A204.1 (cell line): ENCODE results near the gene CR1L.
A peak's percentile ranks its signal among the peaks of the same experiment; 100 is the strongest.
"Not testable (repeated sequence)": the region's sequence is repeated elsewhere in the genome, so short reads cannot be mapped to it uniquely, and the experiment has no call there.

Experiments used
- FAIRE-seq: peaks from 2 replicates; lab custom pipeline; 2012; peaks lifted over from hg19 to GRCh38; lab: Jason Lieb, UNC

CR1L gene

DNA sequence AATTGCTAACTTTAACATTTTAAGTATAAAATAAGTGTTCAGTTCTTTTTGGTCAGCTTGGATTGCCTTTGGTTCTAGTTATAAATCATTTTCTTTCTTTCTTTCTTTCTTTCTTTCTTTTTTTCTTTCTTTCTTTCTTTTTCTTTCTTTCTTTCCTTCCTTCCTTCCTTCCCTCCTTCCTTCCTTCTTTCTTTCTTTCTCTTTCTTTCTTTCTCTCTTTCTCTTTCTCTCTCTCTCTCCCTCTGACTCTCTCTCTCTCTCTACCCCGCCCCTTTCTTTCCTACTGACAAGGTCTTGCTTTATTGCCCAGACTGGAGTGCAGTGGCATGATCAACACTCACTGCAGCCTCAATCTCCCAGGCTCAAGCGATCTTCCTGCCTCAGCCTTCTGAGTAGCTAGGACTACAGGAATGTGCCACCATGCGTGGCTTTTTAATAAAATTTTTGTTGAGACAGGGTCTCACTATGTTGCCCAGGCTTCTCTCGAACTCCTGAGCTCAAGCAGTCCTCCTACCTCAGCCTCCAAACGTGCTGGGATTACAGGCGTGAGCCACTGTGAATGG is 38.0 kb downstream of the CR1L start:
- not testable (repeated sequence) for FAIRE-seq

DNA sequence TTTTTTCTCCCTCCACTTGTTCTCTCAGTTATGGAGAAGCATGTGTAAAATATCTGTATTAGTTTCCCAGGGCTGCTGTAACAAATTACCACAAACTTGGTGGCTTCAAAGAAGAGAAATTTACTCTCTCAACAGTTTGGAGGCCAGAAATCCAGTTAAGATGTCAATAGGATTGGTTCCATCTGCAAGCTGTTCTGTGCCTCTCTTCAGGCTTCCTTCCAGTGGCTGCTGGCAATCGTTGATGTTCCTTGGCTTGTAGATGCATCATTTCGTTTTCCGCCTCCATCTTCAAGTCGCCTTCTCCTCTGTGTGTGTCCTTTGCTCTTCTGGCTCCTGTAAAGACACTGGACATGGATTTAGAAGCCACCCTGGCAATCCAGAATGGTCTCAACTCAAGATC is 45.6 kb downstream of the CR1L start:
- FAIRE-seq: not testable (repeated sequence)

DNA sequence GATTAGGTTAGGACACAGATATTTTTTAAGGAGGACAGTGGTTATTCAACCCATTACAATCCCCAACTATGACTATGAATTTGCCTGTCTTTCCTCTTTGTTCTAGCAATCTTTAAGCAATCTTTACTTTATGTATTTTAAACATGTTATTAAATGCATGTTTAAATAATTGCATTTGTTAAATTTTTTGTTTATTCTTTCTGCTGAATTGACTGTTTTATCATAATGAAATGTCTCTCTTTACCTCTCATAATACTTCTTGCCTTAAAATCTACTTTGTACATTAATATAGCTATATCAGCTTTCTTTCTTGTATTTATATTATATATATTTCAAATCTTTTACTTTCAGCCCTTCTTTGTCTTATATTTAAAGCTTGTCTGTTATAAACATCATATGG is 46.1 kb downstream of the CR1L start:
- FAIRE-seq: no peak

DNA sequence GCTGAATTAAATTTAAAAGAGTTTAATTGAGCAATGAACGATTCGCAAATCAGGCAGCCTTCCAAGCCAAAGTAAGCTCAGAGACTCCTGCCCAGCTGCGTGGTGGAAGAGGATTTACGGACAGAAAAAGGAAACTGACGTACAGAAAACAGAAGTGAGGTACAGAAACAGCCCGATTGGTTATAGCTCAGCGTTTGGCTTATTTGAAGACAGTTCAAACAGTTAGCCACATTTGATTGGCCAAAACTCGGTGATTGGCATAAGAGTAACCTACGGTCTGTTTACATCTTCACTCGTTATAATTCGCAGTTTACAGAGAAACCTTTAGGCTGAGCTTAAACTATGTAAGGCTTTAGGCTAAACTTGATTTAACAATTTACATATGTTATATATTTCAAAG is 46.9 kb downstream of the CR1L start:
- no peak for FAIRE-seq

DNA sequence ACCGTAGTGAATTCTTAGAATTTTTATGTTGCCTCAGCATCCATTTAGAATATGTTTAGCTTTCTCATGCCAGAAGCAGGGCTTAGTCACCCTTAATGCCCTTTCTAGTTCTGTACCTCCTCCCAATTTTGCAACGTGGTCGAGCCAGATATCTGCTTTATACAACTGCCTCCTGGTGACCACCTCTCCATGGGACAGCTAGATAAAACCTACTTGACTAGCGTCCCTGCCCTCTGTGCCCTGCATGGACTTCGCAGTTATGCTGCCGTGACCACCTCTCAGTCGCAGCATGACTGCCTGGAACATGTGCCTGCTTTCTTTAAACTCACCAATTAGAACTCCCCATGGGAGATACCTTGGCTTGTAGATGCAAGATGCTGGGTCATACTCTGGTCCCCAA is 47.4 kb downstream of the CR1L start:
- FAIRE-seq: not testable (repeated sequence)

DNA sequence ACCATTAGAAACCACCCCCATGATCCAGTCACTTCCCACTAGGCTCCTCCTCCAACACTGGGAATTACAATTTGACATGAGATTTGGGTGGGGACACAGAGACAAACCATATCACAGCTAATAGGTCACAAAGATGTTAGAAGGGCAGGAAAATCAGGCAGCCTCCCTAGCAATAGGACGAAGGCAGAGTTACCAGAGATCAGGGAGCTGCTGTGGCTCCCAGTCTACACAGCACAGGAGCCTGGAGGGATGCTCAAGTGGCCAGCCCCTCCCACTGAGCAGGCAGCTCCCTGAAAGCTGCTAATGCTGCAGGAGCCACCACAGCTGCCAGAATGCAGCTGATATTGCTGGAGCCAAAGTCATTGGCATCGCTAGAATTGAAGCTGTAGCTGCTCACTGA is 51.0 kb downstream of the CR1L start:
- FAIRE-seq: no peak

DNA sequence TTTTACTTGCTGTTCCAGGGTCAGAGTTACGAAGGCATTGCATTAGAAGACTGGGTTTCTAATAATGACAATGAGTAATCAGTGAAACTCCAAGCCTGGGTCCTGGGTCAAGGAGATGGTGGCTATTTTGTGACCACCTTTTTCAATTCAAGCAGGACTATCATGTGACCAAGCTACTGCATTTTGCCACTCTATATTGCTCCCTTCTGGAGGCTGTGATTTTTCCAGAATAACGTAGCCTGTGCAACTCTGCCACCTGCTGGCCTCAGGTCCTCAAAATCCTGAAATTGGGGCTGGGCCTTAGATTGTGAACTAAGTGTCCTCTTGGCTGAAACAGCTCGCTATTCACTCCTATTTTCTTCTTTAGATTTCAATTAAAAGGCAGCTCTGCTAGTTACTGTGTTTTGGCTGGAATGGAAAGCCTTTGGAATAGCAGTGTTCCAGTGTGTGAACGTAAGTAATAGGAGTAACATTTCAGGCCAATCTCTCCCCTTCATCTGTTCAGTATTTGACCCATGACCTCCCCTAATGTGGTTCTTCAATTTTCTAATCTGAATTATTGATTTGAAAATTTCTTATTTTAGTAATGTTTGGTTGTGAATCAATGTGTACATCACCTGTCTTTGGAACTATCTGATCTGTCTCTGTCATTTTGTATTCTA is 54.0 kb downstream of the CR1L start:
- peak; percentile 32 for FAIRE-seq

DNA sequence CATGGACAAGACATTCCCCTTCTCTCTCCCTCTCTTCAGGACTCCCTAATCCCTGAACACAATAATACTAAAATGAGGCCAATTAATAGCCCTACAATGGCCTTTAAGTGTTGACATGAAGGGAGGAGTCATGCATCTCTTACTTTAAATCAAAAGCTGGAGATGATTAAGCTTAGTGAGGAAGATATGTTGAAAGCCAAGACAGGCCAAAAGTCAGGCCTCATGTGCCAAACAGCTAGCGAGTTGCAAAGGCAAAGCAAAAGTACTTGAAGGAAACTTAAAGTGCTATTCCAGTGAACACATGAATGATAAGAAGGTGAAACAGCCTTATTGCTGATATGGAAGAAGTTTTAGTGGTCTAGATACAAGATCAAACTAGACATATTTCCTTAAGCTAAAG is 57.4 kb downstream of the CR1L start:
- FAIRE-seq: no peak

DNA sequence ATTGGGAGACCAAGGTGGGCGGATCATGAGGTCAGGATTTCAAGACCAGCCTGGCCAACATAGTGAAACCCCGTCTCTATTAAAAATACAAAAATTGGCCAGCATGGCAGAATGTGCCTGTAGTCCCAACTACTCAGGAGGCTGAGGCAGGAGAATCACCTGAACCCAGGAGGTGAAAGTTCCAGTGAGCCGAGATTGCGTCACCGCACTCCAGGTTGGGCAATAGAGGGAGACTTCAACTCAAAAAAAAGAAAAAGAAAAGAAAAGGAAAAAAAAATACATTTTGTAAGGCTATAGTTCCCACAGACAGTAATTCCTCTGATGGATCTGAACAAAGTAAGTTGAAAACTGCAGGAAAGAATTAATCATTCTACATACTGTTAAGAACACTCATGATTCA is 58.8 kb downstream of the CR1L start:
- no peak for FAIRE-seq

DNA sequence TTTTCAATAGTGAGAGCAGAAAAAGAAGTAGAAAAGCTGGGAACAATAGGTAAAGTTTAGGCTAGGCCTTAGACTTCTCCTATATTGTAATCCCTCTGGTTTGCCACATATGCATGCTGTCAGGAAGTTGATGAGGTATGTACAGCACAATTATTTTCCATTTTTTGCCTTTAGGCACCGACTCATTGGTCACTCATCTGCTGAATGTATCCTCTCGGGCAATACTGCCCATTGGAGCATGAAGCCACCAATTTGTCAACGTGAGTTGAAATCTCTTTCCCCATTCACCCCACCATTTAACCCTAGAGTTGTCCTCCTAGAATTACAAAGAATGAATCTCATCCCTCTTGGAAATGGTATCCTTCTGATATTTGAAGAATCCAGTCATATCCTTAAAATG is 63.1 kb downstream of the CR1L start:
- FAIRE-seq: not testable (repeated sequence)

DNA sequence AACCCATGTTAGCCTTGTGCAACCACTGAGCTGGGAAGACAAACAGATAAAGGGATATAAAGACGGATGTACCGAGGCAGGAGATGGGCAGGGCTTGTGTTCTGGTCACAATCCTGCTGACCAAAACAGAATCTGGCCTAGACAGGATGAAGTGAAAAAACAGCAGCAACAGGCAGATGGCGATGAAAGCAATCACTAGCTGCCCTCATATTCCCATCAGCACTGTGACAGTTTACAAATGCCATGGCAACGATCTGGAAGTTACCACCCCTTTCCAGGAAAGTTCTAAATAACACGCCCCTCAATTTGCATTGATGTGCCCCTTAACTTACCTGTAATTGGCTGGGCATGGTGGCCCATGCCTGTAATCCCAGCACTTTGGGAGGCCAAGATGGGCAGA is 66.4 kb downstream of the CR1L start:
- FAIRE-seq: no peak

DNA sequence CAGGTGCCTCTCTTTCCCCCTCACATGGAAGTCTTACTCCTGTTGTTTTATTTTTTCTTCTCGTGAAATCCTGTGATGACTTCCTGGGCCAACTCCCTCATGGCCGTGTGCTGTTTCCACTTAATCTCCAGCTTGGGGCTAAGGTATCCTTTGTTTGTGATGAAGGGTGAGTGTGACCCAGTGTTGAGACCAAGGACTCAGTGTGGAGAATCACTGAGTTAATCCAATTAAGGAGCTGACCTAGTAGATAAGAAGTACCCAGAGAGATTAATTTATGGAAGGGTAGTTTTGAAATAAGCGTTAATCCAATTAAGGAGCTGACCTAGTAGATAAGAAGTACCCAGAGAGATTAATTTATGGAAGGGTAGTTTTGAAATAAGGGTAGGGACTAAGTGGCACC is 67.8 kb downstream of the CR1L start:
- FAIRE-seq: not testable (repeated sequence)

DNA sequence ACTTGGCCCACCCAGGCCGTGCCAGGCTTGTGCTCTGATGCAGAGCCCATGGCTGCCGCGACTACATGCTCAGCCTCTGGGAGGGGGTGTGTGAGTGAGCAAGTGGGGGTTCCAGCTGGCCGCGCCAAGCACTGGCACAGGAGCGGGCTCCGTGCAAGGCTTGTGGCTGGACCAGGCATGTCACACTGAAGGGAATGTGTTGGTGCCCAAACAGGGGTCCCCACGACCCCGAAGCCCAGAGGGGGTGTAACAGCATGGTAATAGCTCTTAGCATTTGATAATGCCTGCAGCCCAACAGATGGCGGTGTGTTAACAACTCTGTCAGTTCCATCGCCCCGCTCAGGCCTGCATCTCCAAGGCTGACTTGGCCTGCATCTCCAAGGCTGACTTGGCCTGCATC is 68.6 kb downstream of the CR1L start:
- no peak for FAIRE-seq

DNA sequence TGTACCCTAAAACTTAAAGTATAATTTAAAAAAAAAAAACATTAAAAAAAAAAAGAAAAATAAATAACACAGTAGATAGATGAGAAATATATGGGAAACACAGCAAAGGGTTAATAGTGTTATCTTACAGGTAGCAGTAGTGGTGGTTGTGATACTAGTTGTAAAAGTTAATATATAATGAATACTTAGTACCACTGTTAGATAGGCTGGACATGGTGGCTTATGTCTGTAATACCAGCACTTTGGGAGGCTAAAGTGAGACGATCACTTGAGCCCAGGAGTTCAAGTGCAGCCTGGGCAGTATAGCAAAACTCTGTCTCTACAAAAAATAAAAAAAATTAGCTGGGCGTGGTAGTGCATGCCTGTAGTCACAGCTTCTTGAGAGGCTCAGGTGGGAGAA is 74.3 kb downstream of the CR1L start:
- no peak for FAIRE-seq

DNA sequence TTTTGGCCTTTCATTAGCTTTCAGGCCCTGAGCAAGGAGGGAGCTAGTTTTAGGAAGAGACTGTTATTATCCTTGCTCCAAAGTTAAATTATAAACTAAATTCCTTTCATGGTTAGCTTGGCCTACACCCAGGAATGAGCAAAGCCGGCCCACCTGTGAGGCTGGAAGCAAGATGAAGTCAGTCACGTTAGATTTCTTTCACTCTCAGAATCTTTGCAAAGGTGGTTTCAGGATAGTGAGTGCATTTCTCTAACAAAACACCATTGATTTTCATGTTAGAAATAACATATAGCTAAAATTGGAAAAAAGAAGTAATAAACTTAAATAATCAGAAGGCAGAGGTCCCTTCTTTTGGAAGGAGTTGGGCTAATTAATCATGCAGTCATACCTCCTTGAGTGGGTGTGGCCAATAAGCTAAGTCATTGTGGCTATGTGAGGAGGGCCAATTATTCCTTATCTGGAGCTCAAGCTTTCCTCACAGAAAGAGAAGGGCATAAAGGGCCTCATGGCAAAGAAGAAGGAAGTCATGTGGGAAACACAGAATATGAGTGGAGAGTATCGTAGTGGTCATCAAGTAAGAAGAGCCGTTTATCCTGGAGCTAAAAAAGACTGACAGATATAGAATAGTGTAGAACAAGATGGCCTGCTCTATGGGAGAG is 83.4 kb downstream of the CR1L start:
- not testable (repeated sequence) for FAIRE-seq

DNA sequence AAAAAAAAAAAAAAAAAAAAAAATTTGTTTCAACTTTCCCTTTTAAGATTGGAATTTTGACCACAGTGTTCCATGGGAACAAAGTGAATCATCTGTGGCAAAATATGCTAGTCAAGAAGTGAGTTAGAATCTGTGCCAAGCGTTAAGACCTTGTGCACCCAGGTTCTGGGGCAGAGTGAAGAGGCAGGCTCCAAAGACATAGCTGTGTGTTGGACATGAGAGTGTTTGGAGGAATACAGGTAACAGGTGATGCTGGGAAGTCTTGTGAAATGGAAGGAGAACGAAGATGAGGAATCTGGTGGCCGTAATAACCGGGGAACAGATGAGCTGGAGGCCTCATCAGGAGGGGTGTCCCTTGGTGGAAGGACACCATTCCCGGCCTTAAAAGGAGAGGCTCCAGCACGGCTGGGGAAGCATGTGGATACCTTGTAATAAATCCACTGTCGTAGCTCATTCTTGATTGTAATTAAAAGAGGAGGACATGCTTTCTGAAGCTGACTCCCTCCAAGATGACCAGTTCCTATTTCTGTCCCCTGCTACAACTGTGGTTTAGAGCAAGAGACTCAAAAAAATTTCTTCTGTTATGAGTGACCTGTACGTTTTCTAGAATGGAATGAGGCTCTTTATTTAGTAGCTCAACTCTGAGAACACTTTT is 92.7 kb downstream of the CR1L start:
- FAIRE-seq: not testable (repeated sequence)

DNA sequence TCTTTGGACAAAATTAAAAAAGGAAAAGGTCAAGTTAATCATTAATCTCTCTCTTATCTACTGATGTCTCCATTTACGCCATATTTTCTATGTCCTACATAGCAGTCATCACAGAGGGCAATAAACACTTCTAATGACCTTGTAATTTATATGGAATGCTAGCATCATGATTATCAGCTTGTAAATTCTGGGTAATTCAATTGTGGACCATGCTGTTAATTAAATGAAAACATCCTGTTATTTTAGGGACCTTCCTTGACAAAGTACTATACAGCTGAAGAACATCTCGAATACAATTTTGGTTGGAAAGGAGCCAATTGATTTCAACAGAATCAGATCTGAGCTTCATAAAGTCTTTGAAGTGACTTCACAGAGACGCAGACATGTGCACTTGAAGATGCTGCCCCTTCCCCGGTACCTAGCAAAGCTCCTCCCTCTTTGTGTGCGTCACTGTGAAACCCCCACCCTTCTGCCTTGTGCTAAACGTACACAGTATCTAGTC is 93.3 kb downstream of the CR1L start:
- not testable (repeated sequence) for FAIRE-seq

DNA sequence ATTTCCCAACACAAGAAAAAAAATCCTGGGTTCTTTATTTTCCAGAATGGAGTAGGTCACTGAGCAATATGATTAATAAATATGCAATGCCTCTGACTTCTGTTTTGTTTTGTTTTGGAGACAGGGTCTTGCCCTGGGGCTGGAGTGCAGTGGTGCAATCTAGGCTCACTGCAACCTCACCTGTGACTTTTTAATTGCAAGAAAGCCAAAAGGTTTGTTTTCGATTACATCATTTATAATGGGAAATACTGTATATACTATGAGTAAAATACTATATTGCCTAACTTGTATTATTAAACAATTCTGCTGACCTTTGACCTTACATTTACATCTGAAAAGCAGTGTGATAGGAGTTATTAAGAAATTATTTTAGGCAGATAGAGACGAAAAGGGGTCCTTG is 95.3 kb downstream of the CR1L start:
- no peak for FAIRE-seq

DNA sequence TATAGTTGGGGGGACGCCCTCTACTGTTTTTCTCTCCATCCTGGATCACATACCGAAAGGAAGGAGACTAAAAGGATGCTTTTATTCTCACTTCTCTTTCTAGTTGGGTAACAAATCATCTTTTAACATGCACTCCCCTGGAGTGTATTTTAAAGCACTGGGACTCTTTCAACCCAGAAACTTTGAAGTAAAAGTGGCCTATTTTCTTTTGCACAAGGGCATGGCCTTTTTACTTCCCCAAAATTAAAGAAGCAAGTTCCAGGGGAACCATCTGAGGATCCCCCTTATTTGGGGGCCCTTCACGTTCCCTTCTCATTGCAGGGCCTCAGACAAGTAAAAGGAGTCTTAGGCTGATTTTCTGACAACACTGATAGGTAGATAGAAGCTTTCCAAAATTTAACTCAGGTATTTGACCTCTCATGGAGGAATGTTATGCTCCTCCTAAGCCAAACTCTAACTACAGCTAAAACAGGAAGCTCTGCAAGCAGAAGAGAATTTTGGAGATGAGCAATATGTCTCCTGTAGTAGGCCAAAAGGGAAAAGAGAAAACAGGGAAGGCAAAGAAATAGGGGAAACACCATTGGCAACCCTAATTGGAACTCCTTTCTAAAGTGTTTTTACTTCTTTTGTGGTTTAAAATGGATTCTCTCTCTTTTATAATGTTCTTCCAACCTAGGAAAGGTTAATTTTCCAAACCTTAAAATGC is 98.1 kb downstream of the CR1L start:
- FAIRE-seq: no peak

DNA sequence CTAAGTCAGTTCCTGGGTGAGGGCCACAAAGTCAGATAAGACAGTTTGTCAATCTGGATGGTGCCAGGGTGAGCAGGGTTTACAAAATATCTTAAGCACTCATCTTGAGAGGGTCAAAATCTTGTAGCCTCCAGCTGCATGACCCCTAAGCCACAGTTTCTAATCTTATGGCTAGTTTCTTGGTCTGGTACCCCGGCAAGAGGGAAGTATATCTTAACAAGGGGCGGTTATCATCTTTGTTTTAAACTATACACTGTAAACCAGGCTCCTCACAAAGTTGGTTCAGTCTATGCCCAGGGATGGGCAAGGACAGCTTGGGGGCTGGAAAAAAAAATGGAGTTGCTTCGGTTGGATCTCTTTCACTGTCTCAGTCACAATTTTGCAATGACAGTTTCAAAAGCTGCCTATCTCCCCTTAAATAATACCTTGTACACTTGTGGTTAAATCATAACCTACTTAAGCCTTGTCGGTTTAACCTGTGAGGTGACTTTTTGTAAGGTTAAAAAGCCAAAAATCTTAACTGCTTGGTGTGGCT is 99.1 kb downstream of the CR1L start:
- no peak for FAIRE-seq

DNA sequence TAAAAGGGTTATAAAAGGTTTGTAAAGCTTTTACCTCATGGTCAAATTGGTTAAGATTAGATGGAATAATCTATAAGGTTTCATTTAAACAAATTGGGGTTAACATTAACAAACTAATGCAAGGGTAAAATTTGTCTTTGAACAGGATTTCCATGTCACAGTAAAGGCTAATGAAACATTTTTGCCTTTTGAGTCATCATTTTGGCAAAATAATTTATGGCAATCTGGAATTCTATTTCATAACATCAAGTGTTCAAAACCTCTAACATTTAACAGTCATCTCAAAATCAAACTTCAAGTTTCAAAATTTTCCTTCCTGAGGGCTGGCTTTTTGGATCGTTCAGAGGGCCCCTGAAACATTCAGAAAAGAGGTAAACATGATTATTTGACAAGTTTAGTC is 100.4 kb downstream of the CR1L start:
- FAIRE-seq: no peak
